ENCODE data around the gene TXNDC2.
A peak's percentile ranks its signal among the peaks of the same experiment; 100 is the strongest.

TXNDC2 gene

GRCh38 chr18:9914584-9915290 lies 29.0 kb downstream of the TXNDC2 start:
- DNase-seq: peak; percentile 42

GRCh38 chr18:9915291-9916076 lies 29.7 kb downstream of the TXNDC2 start:
- DNase-seq: no peak

- DNase-seq: no peak
Observed at GRCh38 chr18:9916077-9916639, 30.4 kb downstream of the TXNDC2 start.

GRCh38 chr18:9916808-9917207 lies 31.0 kb downstream of the TXNDC2 start:
- DNase-seq: no peak

- DNase-seq: no peak
Observed at GRCh38 chr18:9918016-9918680, 32.4 kb downstream of the TXNDC2 start.

GRCh38 chr18:9919564-9920232 lies 33.9 kb downstream of the TXNDC2 start:
- no peak for DNase-seq

GRCh38 chr18:9922592-9923311 lies 37.0 kb downstream of the TXNDC2 start:
- DNase-seq: no peak

- DNase-seq: no peak
Observed at GRCh38 chr18:9924371-9924943, 38.7 kb downstream of the TXNDC2 start.

- no peak for DNase-seq
Observed at GRCh38 chr18:9925369-9925768, 39.6 kb downstream of the TXNDC2 start.

- no peak for DNase-seq
Observed at GRCh38 chr18:9925795-9926194, 40.0 kb downstream of the TXNDC2 start.

GRCh38 chr18:9926223-9926894 lies 40.6 kb downstream of the TXNDC2 start:
- DNase-seq: no peak

- no peak for DNase-seq
Observed at GRCh38 chr18:9926977-9927376, 41.2 kb downstream of the TXNDC2 start.

- DNase-seq: no peak
Observed at GRCh38 chr18:9927392-9928063, 41.8 kb downstream of the TXNDC2 start.

- DNase-seq: no peak
Observed at GRCh38 chr18:9928646-9929259, 43.0 kb downstream of the TXNDC2 start.

GRCh38 chr18:9930299-9930884 lies 44.6 kb downstream of the TXNDC2 start:
- DNase-seq: no peak

GRCh38 chr18:9931146-9931545 lies 45.4 kb downstream of the TXNDC2 start:
- no peak for DNase-seq

- DNase-seq: no peak
Observed at GRCh38 chr18:9931678-9932077, 45.9 kb downstream of the TXNDC2 start.

- no peak for DNase-seq
Observed at GRCh38 chr18:9933865-9934264, 48.1 kb downstream of the TXNDC2 start.

GRCh38 chr18:9934274-9934673 lies 48.5 kb downstream of the TXNDC2 start:
- DNase-seq: no peak
